ENCODE measurements around the gene BLVRB. TPM values are rescaled to one million over a fixed set of nuclear protein-coding genes. Genes with fewer than 3 reads are reported as not detected.

Gene BLVRB
- total and polyA plus RNA-seq, 2 donors (not counting 3 experiments of a cell fraction or from before 2014, with no cell fraction given) = 30.8 to 113 TPM

DNA sequence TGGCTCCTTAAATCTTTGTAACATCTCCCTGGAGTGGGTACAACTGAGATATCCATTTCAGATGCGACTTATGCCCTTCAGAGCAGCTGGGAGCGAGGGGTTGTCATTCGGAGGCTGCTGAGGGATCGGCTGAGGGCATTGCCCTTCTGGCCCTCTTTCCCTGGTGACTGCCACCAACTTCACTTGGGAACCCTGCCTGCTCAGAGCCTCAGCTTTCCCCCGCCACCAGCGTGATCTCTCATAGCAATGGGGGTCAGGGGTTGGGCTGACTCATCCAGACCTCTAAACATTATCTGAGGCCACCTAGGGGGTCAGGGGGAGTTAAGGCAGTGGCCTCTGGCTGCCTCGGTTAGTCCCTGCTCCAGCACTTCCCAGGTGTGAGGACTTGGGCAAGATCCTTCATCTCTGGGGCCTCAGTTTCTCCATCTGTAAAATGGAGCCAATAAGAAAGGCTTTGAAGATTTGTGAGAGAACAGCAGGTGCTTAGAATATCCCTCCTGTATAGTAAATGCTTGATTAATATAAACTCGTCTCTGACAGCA is 53.5 kb downstream of the BLVRB start:
- no peaks in the 10 kb centered on the region for H3K9me3 ChIP-seq (replicated peaks; ENCODE audit: control insufficient read depth, insufficient read depth, low read length)
- dilution Hi-C loops (cut with MboI; ENCODE audit: extremely low pct_ligation_motif_present, low sequenced_read_pairs) (no loop called here), intact Hi-C loops (cut with micrococcal nuclease) (no loop called here)
- no peak overlapping the region for H3K4me3 ChIP-seq (replicated peaks in 1 of 3; ENCODE audit: insufficient read depth in 1 of 3, low read depth in 1 of 3, low read length in 3 of 3)
- H3K79me2 ChIP-seq (ENCODE audit: control insufficient read depth, insufficient read depth, low read length) = no peaks in the 10 kb centered on the region
- ChIA-PET CTCF (interaction anchor here (0.6 to 1.8 kb wide), 2 partner anchors 8 to 77 kb away, joined by 3 to 12 read pairs; no protein-coding TSS in a partner anchor), POLR2A (no interaction called here)
- FAIRE-seq = no peak
- no peak overlapping the region for H3K9ac ChIP-seq (replicated peaks; ENCODE audit: extremely low read depth, insufficient read depth, low read length)
- TF ChIP-seq MYC (IDR thresholded peaks at IDR 0.05; ENCODE audit: low read depth, low read length) (no peak), MAX (IDR thresholded peaks at IDR 0.05; ENCODE audit: insufficient read depth, insufficient read length) (no peak), POLR2AphosphoS5 (IDR thresholded peaks at IDR 0.05; ENCODE audit: insufficient read depth, low read depth, low read length) (no peak)
- H3K27ac ChIP-seq (ENCODE audit: insufficient read depth, low read depth, low read length) = no peak overlapping the region
- H3K27me3 ChIP-seq (ENCODE audit: control insufficient read depth in 2 of 2, insufficient read depth in 2 of 2, low read length in 2 of 2) = no peaks in the 10 kb centered on the region
- DNase-seq (ENCODE audit: low read depth, low spot score) = no peak
- H3K4me2 ChIP-seq (ENCODE audit: insufficient read depth, low read length) = no peak overlapping the region
- no TSS peak for BruUV-seq (replicated peaks)
- H4K20me1 ChIP-seq (replicated peaks; ENCODE audit: control insufficient read depth, extremely low read depth, insufficient read depth, low read length) = no peaks in the 10 kb centered on the region
- no peak overlapping the region for H2AFZ ChIP-seq (ENCODE audit: low read depth, low read length)
- H3K9me1 ChIP-seq (replicated peaks; ENCODE audit: control insufficient read depth, extremely low read depth, insufficient read depth, low read length) = no peaks in the 10 kb centered on the region
- no peaks in the 10 kb centered on the region for H3K36me3 ChIP-seq (ENCODE audit: control insufficient read depth in 2 of 2, extremely low read depth in 1 of 2, insufficient read depth in 2 of 2, low read length in 2 of 2)
- peaks cover 3% of the 10 kb centered on the region for H3K4me1 ChIP-seq (ENCODE audit: control insufficient read depth, extremely low read depth, insufficient read depth, low read length)

DNA sequence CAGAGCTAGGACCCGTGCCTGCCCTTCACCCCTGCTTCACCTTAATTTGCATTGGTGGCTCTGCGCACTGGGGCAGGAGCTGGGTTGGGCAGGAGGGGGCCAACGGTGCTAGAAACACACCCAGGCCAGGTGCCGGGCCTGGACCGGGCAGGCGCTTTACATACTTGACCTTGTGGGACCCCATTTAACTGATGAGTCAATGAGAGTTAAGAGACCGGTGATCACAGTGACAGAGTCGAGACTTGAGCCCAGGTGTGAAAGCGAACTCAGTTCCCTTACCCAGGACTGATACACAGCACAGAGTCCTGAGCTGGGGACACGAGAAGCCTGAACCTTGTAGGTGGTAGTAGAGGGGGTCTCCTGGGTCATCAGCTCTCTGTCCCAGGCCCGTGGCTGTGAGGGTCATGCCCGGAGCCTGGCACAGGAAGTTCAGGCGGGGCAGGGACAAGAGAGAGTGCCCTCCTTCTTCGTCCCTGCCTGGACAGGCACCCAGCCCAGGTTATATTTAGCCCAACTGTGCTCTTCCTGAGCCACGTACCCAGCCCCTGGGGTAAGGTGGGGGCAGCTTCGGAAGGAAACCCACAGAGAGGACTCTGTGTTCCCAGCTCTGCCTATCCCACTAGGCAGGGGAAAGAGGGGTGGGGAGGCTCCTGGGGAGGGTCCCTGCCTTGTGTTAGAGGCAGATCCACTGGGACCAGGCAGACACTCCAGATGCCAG is 54.3 kb downstream of the BLVRB start:
- Histone ChIP-seq H3K9me3 (replicated peaks; ENCODE audit: control insufficient read depth, insufficient read depth, low read length) (no peaks in the 10 kb centered on the region), H3K9me1 (replicated peaks; ENCODE audit: control insufficient read depth, extremely low read depth, insufficient read depth, low read length) (no peaks in the 10 kb centered on the region), H4K20me1 (replicated peaks; ENCODE audit: control insufficient read depth, extremely low read depth, insufficient read depth, low read length) (no peaks in the 10 kb centered on the region), H3K27ac (ENCODE audit: insufficient read depth, low read depth, low read length) (no peak overlapping the region), H3K9ac (replicated peaks; ENCODE audit: extremely low read depth, insufficient read depth, low read length) (no peak overlapping the region), H3K4me3 (replicated peaks in 1 of 3; ENCODE audit: insufficient read depth in 1 of 3, low read depth in 1 of 3, low read length in 3 of 3) (no peak overlapping the region), H3K27me3 (ENCODE audit: control insufficient read depth in 2 of 2, insufficient read depth in 2 of 2, low read length in 2 of 2) (no peaks in the 10 kb centered on the region), H3K4me1 (ENCODE audit: control insufficient read depth, extremely low read depth, insufficient read depth, low read length) (no peaks in the 10 kb centered on the region), H3K36me3 (ENCODE audit: control insufficient read depth in 2 of 2, extremely low read depth in 1 of 2, insufficient read depth in 2 of 2, low read length in 2 of 2) (no peaks in the 10 kb centered on the region), H3K4me2 (ENCODE audit: insufficient read depth, low read length) (no peak overlapping the region), H3K79me2 (ENCODE audit: control insufficient read depth, insufficient read depth, low read length) (no peaks in the 10 kb centered on the region), H2AFZ (ENCODE audit: low read depth, low read length) (no peak overlapping the region)
- CTCF ChIA-PET = interaction anchor here (1.8 kb wide), 1 partner anchor 9 kb away, joined by 12 read pairs; no protein-coding TSS in a partner anchor
- DNase-seq (ENCODE audit: low read depth, low spot score) (no peak), FAIRE-seq (no peak)
- intact Hi-C loops (cut with micrococcal nuclease) = no loop called here
- dilution Hi-C loops (cut with MboI; ENCODE audit: extremely low pct_ligation_motif_present, low sequenced_read_pairs) = no loop called here
- POLR2A ChIA-PET = no interaction called here
- TF ChIP-seq POLR2AphosphoS5 (IDR thresholded peaks at IDR 0.05; ENCODE audit: insufficient read depth, low read depth, low read length) (no peak), POLR2A (IDR thresholded peaks at IDR 0.05; ENCODE audit: low read depth, low read length) (no peak), EZH2 (IDR thresholded peaks at IDR 0.05; ENCODE audit: borderline replicate concordance, low read depth, low read length, severe bottlenecking) (no peak), GATA2 (IDR thresholded peaks at IDR 0.05; ENCODE audit: insufficient read depth, insufficient read length, low read depth, low read length) (no peak), JUN (IDR thresholded peaks at IDR 0.05; ENCODE audit: borderline replicate concordance, insufficient read depth, insufficient read length, low read depth) (no peak), FOS (IDR thresholded peaks at IDR 0.05; ENCODE audit: borderline replicate concordance, insufficient read depth, low read length) (no peak), MAX (IDR thresholded peaks at IDR 0.05; ENCODE audit: insufficient read depth, insufficient read length) (no peak), MYC (IDR thresholded peaks at IDR 0.05; ENCODE audit: low read depth, low read length) (no peak)
- TF ChIP-seq, protein P1, sequence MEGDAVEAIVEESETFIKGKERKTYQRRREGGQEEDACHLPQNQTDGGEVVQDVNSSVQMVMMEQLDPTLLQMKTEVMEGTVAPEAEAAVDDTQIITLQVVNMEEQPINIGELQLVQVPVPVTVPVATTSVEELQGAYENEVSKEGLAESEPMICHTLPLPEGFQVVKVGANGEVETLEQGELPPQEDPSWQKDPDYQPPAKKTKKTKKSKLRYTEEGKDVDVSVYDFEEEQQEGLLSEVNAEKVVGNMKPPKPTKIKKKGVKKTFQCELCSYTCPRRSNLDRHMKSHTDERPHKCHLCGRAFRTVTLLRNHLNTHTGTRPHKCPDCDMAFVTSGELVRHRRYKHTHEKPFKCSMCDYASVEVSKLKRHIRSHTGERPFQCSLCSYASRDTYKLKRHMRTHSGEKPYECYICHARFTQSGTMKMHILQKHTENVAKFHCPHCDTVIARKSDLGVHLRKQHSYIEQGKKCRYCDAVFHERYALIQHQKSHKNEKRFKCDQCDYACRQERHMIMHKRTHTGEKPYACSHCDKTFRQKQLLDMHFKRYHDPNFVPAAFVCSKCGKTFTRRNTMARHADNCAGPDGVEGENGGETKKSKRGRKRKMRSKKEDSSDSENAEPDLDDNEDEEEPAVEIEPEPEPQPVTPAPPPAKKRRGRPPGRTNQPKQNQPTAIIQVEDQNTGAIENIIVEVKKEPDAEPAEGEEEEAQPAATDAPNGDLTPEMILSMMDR (IDR thresholded peaks at IDR 0.05; ENCODE audit: extremely low read depth in 1 of 2, insufficient read depth in 1 of 2, low read depth in 1 of 2, low read length in 2 of 2) = no peak
- BruUV-seq (replicated peaks) = no TSS peak
